ENCODE measurements around the gene NPM3.

GRCh38 chr10:101830322-101831168, 47.3 kb upstream of the NPM3 start:
- TF ChIP-seq CTCF (IDR thresholded peaks at IDR 0.05) (no peak), POLR2AphosphoS5 (IDR thresholded peaks at IDR 0.05) (peak in 1 of 4 donors; percentile 33)

Data from sigmoid colon (tissue), 4 donors.